Activated B cell treated with CpG ODN at 0.5 μM for 24 hours (primary cell): ENCODE measurements around the gene RPGR. TPM values are rescaled to one million over a fixed set of nuclear protein-coding genes. Genes with fewer than 3 reads are reported as not detected.

Experiments
- ATAC-seq: fragments of 200-7000 bp; cut with Tn5 transposase; one replicate; pipeline ENCODE4 v1.10.0; 2021; ENCODE audit warnings: low read depth, mild to moderate bottlenecking, moderate library complexity
- CTCF ChIA-PET: fragments of 350-600 bp; sonication (Branson Sonifier 250); formaldehyde crosslinking; loops from one replicate; lab custom pipeline; 2021; ENCODE audit warnings: antibody characterized with exemption; lab: Charles Lee
- POLR2A ChIA-PET: fragments of 350-600 bp; sonication (Branson Sonifier 250); formaldehyde crosslinking; loops from one replicate; lab custom pipeline; 2021; ENCODE audit warnings: antibody characterized with exemption; lab: Charles Lee
- DNase-seq: peaks from one replicate; pipeline ENCODE4 v3.0.0; 2022
- H3K27ac Mint-ChIP-seq: one replicate; pipeline ENCODE4 v1.8.0; 2020; ENCODE audit warnings: mixed read lengths
- H3K27me3 Mint-ChIP-seq: one replicate; pipeline ENCODE4 v1.8.0; 2021; ENCODE audit warnings: mixed read lengths
- H3K36me3 Mint-ChIP-seq: one replicate; pipeline ENCODE4 v1.8.0; 2021; ENCODE audit warnings: low read depth, mixed read lengths
- H3K4me1 Mint-ChIP-seq: one replicate; pipeline ENCODE4 v1.8.0; 2021; ENCODE audit warnings: mixed read lengths
- H3K4me3 Mint-ChIP-seq: one replicate; pipeline ENCODE4 v1.8.0; 2020; ENCODE audit warnings: mild to moderate bottlenecking, mixed read lengths
- H3K9me3 Mint-ChIP-seq: one replicate; pipeline ENCODE4 v1.8.0; 2020; ENCODE audit warnings: mixed read lengths
- CTCF ChIP-seq: fragments of 200-600 bp; IDR thresholded peaks from one replicate; pipeline ENCODE4 v1.8.0; 2022; ENCODE audit warnings: antibody characterized with exemption, mild to moderate bottlenecking
- intact Hi-C: fragments of 100-400 bp; cut with micrococcal nuclease; formaldehyde crosslinking; loops from one replicate; pipeline ENCODE4 v1.15.1; 2024
- total RNA-seq: library from RNA; stranded (reverse); gene quantifications from 2 replicates; pipeline ENCODE4 v1.2.3, GENCODE V29; 2022

The RPGR gene
- total RNA-seq, 1 donor from 2014 or later, result 12.4 TPM

DNA sequence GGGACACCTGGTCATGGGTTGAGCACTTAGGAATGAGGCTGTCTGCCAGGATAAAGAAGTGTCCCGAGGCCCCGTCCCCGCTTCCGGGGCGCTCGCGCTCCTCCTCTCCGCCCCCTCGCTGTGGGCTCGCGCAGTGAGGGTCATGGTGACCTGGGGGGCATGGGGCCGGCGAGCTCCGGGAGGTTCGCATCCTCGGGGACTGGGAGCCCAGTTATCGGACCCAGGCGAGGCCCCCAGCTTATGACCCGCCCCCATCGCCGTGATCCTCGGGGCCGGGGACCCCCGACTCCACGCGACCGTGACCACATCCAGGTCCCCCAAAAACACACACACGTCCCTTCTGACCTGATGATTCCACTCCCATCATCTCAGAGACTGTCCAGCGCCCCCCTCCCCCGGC, 71.3 kb downstream of the RPGR start:
- no peak for ATAC-seq
- CTCF ChIA-PET, result no interaction called here

GRCh38 chrX:38249965-38250364, 77.3 kb downstream of the RPGR start:
- ChIA-PET CTCF (no interaction called here), POLR2A (no interaction called here)
- intact Hi-C loops, result no loop called here
- no peak overlapping the region for H3K4me3 Mint-ChIP-seq
- no peaks in the 10 kb centered on the region for H3K4me1 Mint-ChIP-seq
- H3K36me3 Mint-ChIP-seq, result no peaks in the 10 kb centered on the region
- H3K27ac Mint-ChIP-seq, result no peak overlapping the region
- H3K27me3 Mint-ChIP-seq, result peaks cover 2% of the 10 kb centered on the region
- DNase-seq (no peak), ATAC-seq (no peak)
- TF ChIP-seq CTCF, result no peak
- H3K9me3 Mint-ChIP-seq, result no peaks in the 10 kb centered on the region

More for the DNA sequence above, 71.3 kb downstream of the RPGR start:
- TF ChIP-seq CTCF, result no peak
- H3K9me3 Mint-ChIP-seq, result no peaks in the 10 kb centered on the region
- POLR2A ChIA-PET, result no interaction called here
- H3K27me3 Mint-ChIP-seq, result peaks cover 6% of the 10 kb centered on the region
- no peaks in the 10 kb centered on the region for H3K36me3 Mint-ChIP-seq
- no peak overlapping the region for H3K4me3 Mint-ChIP-seq
- intact Hi-C loops, result no loop called here
- no peak for DNase-seq
- H3K4me1 Mint-ChIP-seq, result no peaks in the 10 kb centered on the region
- no peak overlapping the region for H3K27ac Mint-ChIP-seq

DNA sequence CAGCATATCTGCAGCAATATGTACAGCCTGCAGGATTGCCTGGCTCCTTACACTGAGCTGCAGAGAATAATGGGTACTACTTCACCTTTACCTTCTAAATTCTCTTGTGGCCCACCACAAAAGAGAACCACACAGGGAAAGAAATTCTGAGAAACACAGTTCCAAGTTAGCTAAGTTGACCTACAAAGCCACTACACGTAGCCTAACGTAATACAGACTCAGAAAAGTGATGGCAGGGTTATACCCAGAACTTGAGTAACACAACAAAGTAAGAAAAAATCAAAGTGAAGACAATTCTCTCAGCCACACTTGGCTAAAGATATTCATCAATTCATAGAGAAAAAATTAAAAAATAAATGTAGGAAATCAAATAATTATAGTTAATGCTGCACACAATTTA, 80.3 kb downstream of the RPGR start:
- intact Hi-C loops, result no loop called here
- DNase-seq, result no peak
- no peaks in the 10 kb centered on the region for H3K9me3 Mint-ChIP-seq
- no peaks in the 10 kb centered on the region for H3K36me3 Mint-ChIP-seq
- no peak overlapping the region for H3K27ac Mint-ChIP-seq
- ChIA-PET CTCF (no interaction called here), POLR2A (no interaction called here)
- no peak for ATAC-seq
- no peaks in the 10 kb centered on the region for H3K4me1 Mint-ChIP-seq
- TF ChIP-seq CTCF, result no peak
- H3K27me3 Mint-ChIP-seq, result no peaks in the 10 kb centered on the region
- no peak overlapping the region for H3K4me3 Mint-ChIP-seq

- DNase-seq, result no peak
- Mint-ChIP-seq H3K27me3 (peaks cover 9% of the 10 kb centered on the region), H3K4me1 (no peaks in the 10 kb centered on the region), H3K4me3 (no peak overlapping the region), H3K27ac (no peak overlapping the region), H3K36me3 (no peaks in the 10 kb centered on the region), H3K9me3 (no peaks in the 10 kb centered on the region)
- ChIA-PET CTCF (no interaction called here), POLR2A (no interaction called here)
- intact Hi-C loops, result no loop called here
- ATAC-seq, result no peak
- TF ChIP-seq CTCF, result no peak
These were observed 86.8 kb downstream of the RPGR start for GRCh38 chrX:38240541-38240940.

DNA sequence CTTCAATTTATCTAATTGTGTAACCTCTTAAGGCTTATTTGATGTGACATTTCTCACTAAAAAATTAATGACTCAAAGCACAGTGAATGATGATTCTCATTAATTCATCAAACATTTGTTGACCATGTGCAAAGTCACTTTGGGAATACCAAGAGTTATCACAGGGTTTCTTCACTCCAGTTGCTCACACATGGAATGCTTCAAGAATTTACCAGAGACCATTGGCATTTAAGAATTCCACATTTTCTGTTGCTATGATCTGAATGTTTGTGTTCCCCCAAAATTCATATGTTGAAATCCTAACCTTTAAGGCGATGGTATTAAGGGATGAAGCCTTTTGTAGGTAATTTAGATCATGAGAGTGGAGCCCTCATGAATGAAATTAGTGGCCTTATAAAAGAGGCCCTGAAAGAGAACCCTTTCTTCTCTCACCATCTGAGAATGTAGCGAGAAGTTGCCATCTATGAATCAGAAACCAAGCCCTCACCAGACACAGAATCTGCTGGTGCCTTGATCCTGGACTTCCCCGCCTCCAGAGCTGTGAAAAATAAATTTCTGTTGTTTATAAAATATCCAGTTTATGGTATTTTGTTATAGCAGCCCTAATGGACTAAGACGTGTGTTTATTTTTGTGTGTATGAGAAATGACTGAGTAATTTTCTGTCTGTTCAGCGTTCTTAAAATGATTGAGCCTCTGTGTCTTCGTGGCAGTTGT, 90.3 kb downstream of the RPGR start:
- Mint-ChIP-seq H3K9me3 (no peaks in the 10 kb centered on the region), H3K4me1 (no peaks in the 10 kb centered on the region), H3K36me3 (no peaks in the 10 kb centered on the region), H3K4me3 (no peak overlapping the region), H3K27me3 (peaks cover 9% of the 10 kb centered on the region), H3K27ac (no peak overlapping the region)
- intact Hi-C loops, result no loop called here
- CTCF ChIA-PET, result no interaction called here
- no peak for TF ChIP-seq CTCF
- ATAC-seq (no peak), DNase-seq (no peak)
- POLR2A ChIA-PET, result no interaction called here
